Measurements from ENCODE around the gene ZNF490.

Gene ZNF490

DNA sequence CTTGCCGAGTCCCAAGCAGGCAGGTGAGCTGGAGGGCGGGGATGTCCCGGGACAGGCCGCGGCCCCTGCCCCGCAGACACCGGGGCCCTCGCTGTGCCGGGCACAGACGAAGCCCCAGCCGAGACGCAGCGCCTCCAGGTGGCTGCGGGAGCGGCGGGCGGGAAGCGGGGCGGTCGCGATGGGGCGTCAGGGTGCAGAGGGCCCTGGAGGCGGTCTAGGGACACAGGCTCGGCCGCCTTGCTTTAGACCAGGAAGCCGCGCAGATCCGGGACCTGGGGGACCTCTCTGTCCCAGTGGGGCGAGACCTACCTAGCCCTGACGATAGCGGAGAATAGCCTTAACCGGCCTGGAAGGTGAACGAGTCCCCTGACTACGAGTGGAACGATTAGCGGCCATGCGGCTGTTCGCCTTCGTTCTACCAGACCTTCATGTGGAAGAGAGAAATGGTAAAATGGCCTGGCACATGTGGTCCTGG lies 55.1 kb downstream of the ZNF490 start:
- ChIA-PET CTCF (no interaction called here), POLR2A (no interaction called here)

DNA sequence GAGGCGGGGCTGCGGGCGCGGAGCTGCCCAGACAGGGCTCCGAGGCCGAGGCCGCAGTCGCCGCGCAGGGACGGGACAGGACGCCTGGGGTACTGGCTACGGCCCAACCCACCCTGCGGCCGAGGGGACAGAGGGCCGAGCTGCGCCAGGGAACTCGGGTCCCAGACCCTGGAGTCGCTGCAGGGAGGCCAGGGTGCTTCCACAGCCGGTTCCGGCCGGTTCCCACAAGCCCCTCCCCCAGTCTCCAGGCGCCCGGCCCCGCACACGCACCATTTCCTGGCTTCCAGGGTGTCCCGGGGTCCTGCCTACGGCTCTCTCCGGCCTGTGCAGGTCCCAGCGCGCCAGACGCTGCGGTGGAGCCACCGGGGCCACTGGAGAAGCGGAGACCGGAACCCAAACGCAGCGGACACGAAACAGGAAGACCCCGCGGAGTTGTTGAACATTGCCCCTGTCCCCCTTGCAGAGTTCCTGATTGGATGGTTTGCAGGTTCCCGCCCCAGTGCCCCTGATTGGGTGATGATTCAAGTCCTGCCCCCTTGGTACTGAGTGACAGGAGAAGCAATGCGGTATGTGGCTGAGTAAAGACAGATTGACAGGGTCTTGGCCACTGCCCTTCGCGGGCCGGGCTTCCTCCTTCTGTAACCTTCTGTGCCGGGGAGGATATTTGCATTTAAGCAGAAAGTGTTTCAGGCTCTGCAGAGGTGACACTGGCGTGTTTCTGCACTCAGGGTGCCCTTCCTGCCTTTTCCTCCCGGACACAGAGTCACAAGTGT lies 59.4 kb downstream of the ZNF490 start, which contains the start of gene ZNF564:
TSS of gene ZNF564 (minus strand) at position 423 of the 773 bp plus-strand sequence. CDS start at position 273, 150 bp downstream.
- ChIA-PET CTCF (interaction anchor here (0.7 to 0.9 kb wide), 4 partner anchors 13 to 564 kb away, joined by 3 read pairs; no protein-coding TSS in a partner anchor), POLR2A (interaction anchor here (0.6 to 1.2 kb wide), 6 partner anchors 31 to 499 kb away, joined by 3 to 8 read pairs (median 4); partner anchors contain the start of genes ZNF443, ZNF490, ZNF791 and ZNF878)
- Histone ChIP-seq H3K27ac (ENCODE audit: extremely low read depth, low read depth, low read length) (peak within 1 kb of the TSS; percentile 84), H3K36me3 (ENCODE audit: control insufficient read depth in 2 of 2, insufficient read depth in 1 of 2, low read length in 2 of 2) (peaks cover 0 to 21% of the 10 kb centered on the region in 2 experiments; a peak in 2 of 3 replicates), H3K4me3 (ENCODE audit: low read depth, low read length) (peak within 1 kb of the TSS; percentile 90), H3K4me1 (ENCODE audit: control insufficient read depth, insufficient read depth, low read length) (no peaks in the 10 kb centered on the region), H3K9me3 (ENCODE audit: control insufficient read depth, insufficient read depth, low read depth, low read length) (no peaks in the 10 kb centered on the region)
- TF ChIP-seq, protein P1, sequence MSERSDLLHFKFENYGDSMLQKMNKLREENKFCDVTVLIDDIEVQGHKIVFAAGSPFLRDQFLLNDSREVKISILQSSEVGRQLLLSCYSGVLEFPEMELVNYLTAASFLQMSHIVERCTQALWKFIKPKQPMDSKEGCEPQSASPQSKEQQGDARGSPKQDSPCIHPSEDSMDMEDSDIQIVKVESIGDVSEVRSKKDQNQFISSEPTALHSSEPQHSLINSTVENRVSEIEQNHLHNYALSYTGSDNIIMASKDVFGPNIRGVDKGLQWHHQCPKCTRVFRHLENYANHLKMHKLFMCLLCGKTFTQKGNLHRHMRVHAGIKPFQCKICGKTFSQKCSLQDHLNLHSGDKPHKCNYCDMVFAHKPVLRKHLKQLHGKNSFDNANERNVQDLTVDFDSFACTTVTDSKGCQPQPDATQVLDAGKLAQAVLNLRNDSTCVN (tag by site-specific recombination; optimal IDR thresholded peaks at IDR 0.05) = peak; percentile 79
- TF ChIP-seq HOXC10 (CRISPR knock-in tag; IDR thresholded peaks at IDR 0.05) = no peak
- TF ChIP-seq, protein P2, sequence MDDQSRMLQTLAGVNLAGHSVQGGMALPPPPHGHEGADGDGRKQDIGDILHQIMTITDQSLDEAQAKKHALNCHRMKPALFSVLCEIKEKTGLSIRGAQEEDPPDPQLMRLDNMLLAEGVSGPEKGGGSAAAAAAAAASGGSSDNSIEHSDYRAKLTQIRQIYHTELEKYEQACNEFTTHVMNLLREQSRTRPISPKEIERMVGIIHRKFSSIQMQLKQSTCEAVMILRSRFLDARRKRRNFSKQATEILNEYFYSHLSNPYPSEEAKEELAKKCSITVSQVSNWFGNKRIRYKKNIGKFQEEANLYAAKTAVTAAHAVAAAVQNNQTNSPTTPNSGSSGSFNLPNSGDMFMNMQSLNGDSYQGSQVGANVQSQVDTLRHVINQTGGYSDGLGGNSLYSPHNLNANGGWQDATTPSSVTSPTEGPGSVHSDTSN (CRISPR knock-in tag; IDR thresholded peaks at IDR 0.05) = peak; percentile 99
- TF ChIP-seq ZNF654 (tag by site-specific recombination; IDR thresholded peaks at IDR 0.05; ENCODE audit: low read depth) = no peak
- TF ChIP-seq ZNF843 (tag by site-specific recombination; IDR thresholded peaks at IDR 0.05) = 0 out of 2 replicates have a peak, but pooled peaks have one; percentile 56
- TF ChIP-seq, protein P3, sequence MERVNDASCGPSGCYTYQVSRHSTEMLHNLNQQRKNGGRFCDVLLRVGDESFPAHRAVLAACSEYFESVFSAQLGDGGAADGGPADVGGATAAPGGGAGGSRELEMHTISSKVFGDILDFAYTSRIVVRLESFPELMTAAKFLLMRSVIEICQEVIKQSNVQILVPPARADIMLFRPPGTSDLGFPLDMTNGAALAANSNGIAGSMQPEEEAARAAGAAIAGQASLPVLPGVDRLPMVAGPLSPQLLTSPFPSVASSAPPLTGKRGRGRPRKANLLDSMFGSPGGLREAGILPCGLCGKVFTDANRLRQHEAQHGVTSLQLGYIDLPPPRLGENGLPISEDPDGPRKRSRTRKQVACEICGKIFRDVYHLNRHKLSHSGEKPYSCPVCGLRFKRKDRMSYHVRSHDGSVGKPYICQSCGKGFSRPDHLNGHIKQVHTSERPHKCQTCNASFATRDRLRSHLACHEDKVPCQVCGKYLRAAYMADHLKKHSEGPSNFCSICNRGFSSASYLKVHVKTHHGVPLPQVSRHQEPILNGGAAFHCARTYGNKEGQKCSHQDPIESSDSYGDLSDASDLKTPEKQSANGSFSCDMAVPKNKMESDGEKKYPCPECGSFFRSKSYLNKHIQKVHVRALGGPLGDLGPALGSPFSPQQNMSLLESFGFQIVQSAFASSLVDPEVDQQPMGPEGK (tag by site-specific recombination; IDR thresholded peaks at IDR 0.05) = peak; percentile 95
- TF ChIP-seq ZNF24 (tag by site-specific recombination; IDR thresholded peaks at IDR 0.05) = peak; percentile 69; the same call in 1 of the 2 replicates
- TF ChIP-seq ZNF2 (tag by site-specific recombination; IDR thresholded peaks at IDR 0.05) = peak; percentile 90
- peak; percentile 97 for TF ChIP-seq ZBTB7A (tag by site-specific recombination; IDR thresholded peaks at IDR 0.05; ENCODE audit: low read depth)
- TF ChIP-seq, protein P4, sequence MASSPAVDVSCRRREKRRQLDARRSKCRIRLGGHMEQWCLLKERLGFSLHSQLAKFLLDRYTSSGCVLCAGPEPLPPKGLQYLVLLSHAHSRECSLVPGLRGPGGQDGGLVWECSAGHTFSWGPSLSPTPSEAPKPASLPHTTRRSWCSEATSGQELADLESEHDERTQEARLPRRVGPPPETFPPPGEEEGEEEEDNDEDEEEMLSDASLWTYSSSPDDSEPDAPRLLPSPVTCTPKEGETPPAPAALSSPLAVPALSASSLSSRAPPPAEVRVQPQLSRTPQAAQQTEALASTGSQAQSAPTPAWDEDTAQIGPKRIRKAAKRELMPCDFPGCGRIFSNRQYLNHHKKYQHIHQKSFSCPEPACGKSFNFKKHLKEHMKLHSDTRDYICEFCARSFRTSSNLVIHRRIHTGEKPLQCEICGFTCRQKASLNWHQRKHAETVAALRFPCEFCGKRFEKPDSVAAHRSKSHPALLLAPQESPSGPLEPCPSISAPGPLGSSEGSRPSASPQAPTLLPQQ (tag by site-specific recombination; IDR thresholded peaks at IDR 0.05) = peak; percentile 99
- TF ChIP-seq, protein P5, sequence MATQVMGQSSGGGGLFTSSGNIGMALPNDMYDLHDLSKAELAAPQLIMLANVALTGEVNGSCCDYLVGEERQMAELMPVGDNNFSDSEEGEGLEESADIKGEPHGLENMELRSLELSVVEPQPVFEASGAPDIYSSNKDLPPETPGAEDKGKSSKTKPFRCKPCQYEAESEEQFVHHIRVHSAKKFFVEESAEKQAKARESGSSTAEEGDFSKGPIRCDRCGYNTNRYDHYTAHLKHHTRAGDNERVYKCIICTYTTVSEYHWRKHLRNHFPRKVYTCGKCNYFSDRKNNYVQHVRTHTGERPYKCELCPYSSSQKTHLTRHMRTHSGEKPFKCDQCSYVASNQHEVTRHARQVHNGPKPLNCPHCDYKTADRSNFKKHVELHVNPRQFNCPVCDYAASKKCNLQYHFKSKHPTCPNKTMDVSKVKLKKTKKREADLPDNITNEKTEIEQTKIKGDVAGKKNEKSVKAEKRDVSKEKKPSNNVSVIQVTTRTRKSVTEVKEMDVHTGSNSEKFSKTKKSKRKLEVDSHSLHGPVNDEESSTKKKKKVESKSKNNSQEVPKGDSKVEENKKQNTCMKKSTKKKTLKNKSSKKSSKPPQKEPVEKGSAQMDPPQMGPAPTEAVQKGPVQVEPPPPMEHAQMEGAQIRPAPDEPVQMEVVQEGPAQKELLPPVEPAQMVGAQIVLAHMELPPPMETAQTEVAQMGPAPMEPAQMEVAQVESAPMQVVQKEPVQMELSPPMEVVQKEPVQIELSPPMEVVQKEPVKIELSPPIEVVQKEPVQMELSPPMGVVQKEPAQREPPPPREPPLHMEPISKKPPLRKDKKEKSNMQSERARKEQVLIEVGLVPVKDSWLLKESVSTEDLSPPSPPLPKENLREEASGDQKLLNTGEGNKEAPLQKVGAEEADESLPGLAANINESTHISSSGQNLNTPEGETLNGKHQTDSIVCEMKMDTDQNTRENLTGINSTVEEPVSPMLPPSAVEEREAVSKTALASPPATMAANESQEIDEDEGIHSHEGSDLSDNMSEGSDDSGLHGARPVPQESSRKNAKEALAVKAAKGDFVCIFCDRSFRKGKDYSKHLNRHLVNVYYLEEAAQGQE (tag by site-specific recombination; IDR thresholded peaks at IDR 0.05) = no peak
- peak; percentile 60; the same call in 1 of the 2 replicates for TF ChIP-seq ZNF610 (tag by site-specific recombination; IDR thresholded peaks at IDR 0.05; ENCODE audit: borderline replicate concordance)

More for the DNA sequence above, 55.1 kb downstream of the ZNF490 start:
- H3K4me3 ChIP-seq (ENCODE audit: low read depth, low read length) = no peak overlapping the region
- H3K27ac ChIP-seq (ENCODE audit: extremely low read depth, low read depth, low read length) = no peak overlapping the region
- TF ChIP-seq ZNF24 (tag by site-specific recombination; IDR thresholded peaks at IDR 0.05) = no peak
- no peak for TF ChIP-seq ZNF549 (tag by site-specific recombination; IDR thresholded peaks at IDR 0.05)
- no peak for TF ChIP-seq OSR2 (tag by site-specific recombination; IDR thresholded peaks at IDR 0.05)
- TF ChIP-seq ZBTB21 (tag by site-specific recombination; IDR thresholded peaks at IDR 0.05) = no peak
- TF ChIP-seq, protein P1 (tag by site-specific recombination; optimal IDR thresholded peaks at IDR 0.05) = no peak
- TF ChIP-seq ZNF654 (tag by site-specific recombination; IDR thresholded peaks at IDR 0.05; ENCODE audit: low read depth) = no peak
- TF ChIP-seq ZNF114 (tag by site-specific recombination; IDR thresholded peaks at IDR 0.05) = no peak
- TF ChIP-seq MZF1 (tag by site-specific recombination; IDR thresholded peaks at IDR 0.05; ENCODE audit: borderline replicate concordance) = no peak
- no peak for TF ChIP-seq ZNF707 (tag by site-specific recombination; IDR thresholded peaks at IDR 0.05)
- no peak for TF ChIP-seq ZNF658 (tag by site-specific recombination; IDR thresholded peaks at IDR 0.05)
- TF ChIP-seq ZFP69B (tag by site-specific recombination; IDR thresholded peaks at IDR 0.05) = no peak
- TF ChIP-seq GLI2 (tag by site-specific recombination; IDR thresholded peaks at IDR 0.05; ENCODE audit: borderline replicate concordance, low read depth) = no peak
- no peak for TF ChIP-seq ZNF610 (tag by site-specific recombination; IDR thresholded peaks at IDR 0.05; ENCODE audit: borderline replicate concordance)
- TF ChIP-seq, protein P6, sequence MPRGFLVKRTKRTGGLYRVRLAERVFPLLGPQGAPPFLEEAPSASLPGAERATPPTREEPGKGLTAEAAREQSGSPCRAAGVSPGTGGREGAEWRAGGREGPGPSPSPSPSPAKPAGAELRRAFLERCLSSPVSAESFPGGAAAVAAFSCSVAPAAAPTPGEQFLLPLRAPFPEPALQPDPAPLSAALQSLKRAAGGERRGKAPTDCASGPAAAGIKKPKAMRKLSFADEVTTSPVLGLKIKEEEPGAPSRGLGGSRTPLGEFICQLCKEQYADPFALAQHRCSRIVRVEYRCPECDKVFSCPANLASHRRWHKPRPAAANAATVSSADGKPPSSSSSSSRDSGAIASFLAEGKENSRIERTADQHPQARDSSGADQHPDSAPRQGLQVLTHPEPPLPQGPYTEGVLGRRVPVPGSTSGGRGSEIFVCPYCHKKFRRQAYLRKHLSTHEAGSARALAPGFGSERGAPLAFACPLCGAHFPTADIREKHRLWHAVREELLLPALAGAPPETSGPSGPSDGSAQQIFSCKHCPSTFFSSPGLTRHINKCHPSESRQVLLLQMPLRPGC (tag by site-specific recombination; IDR thresholded peaks at IDR 0.05) = no peak
- no peak for TF ChIP-seq ZFP37 (tag by site-specific recombination; IDR thresholded peaks at IDR 0.05)
- no peaks in the 10 kb centered on the region for H3K36me3 ChIP-seq (ENCODE audit: control insufficient read depth in 2 of 2, insufficient read depth in 1 of 2, low read length in 2 of 2)
- H3K9me3 ChIP-seq (ENCODE audit: control insufficient read depth, insufficient read depth, low read depth, low read length) = no peaks in the 10 kb centered on the region
- no peaks in the 10 kb centered on the region for H3K4me1 ChIP-seq (ENCODE audit: control insufficient read depth, insufficient read depth, low read length)
